Transverse colon (tissue), 4 donors: ENCODE results near the gene TICRR. TPM values are rescaled to one million over a fixed set of nuclear protein-coding genes. Genes with fewer than 3 reads are reported as not detected.

Experiments used
- DNase-seq: peaks from one replicate; pipeline ENCODE4 v3.0.0-alpha.2; 2019
- H3K27ac ChIP-seq, 4 donors: fragments of 200-600 bp; sonication (generic); 2 replicates each; pipeline ENCODE4 v1.5.1; 2016 to 2018; ENCODE audit warnings: inconsistent platforms in 4 of 4
- H3K27me3 ChIP-seq: fragments of 200-600 bp; sonication (generic); 2 replicates; pipeline ENCODE4 v1.5.1; 2017; ENCODE audit warnings: inconsistent platforms
- H3K36me3 ChIP-seq, 4 donors: fragments of 200-600 bp; sonication (generic); 2 replicates each; pipeline ENCODE4 v1.5.1; 2017 to 2019; ENCODE audit warnings: inconsistent platforms in 4 of 4
- H3K4me1 ChIP-seq, 4 donors: fragments of 200-600 bp; sonication (generic); 2 replicates each; pipeline ENCODE4 v1.5.1; 2017 to 2020; ENCODE audit warnings: inconsistent platforms in 4 of 4
- H3K4me3 ChIP-seq, 4 donors: fragments of 200-600 bp; sonication (generic); 1 replicate in 1 of 4; 2 replicates in 3 of 4; pipeline versions ENCODE4 v1.5.1 to v1.6.1; 2017 to 2019; ENCODE audit warnings: inconsistent platforms in 4 of 4
- H3K9me3 ChIP-seq, 2 donors: fragments of 200-600 bp; sonication (generic); 2 replicates each; pipeline ENCODE4 v1.5.1; 2017 to 2019; ENCODE audit warnings: inconsistent platforms in 2 of 2
- EP300 ChIP-seq: sonication (generic); formaldehyde crosslinking; IDR thresholded peaks from one replicate; pipeline ENCODE4 v1.6.1; 2017; ENCODE audit warnings: antibody characterized with exemption, low read depth
- POLR2A ChIP-seq: fragments of 450-650 bp; IDR thresholded peaks from one replicate; pipeline ENCODE4 v1.6.1; 2016; ENCODE audit warnings: antibody characterized with exemption, mild to moderate bottlenecking, moderate library complexity
- POLR2AphosphoS5 ChIP-seq, 3 donors: sonication (generic); formaldehyde crosslinking; IDR thresholded peaks; one replicate each; pipeline ENCODE4 v1.6.1; 2016; ENCODE audit warnings: antibody characterized with exemption in 3 of 3
- WGBS, 2 donors: methylation state at CpG; one replicate each; pipeline ENCODE4 v1.1.5; 2018; ENCODE audit warnings: low coverage in 1 of 2; 5-methylcytosine and 5-hydroxymethylcytosine counted together
- in situ Hi-C, 4 donors: fragments of 200-750 bp; cut with MboI; loops; one replicate each; pipeline versions ENCODE4 v1.15.0 to v1.15.1; 2017; ENCODE audit warnings: low sequenced_read_pairs in 3 of 4, low pct_ligation_motif_present in 1 of 4, low pct_unique_long_range_greater_than_20kb in 1 of 4
- intact Hi-C: fragments of 100-400 bp; cut with DNase I; formaldehyde crosslinking; loops from one replicate; pipeline ENCODE4 v1.15.1; 2023; ENCODE audit warnings: low total_unique reads
- total RNA-seq, 4 donors: library from RNA; depleted of rRNA; stranded (reverse); fragments of >200 nt; gene quantifications; one replicate each; pipeline ENCODE4 v1.1.0, GENCODE V29; 2016
- TF ChIP-seq, protein P1 (sequence below), 5 experiments: fragments of 200-600 bp in 3 of 5; fragments of 450-650 bp in 2 of 5; sonication (generic) in 3 of 5; IDR thresholded peaks; 1 replicate in 2 of 5; 2 replicates in 3 of 5; pipeline ENCODE4 v1.5.1; 2016 to 2017; ENCODE audit warnings: antibody characterized with exemption in 5 of 5, inconsistent platforms in 3 of 5, mild to moderate bottlenecking in 2 of 5, moderate library complexity in 1 of 5

The TICRR gene
- total RNA-seq, 4 donors from 2014 or later, result 0.27 to 1.4 (median 0.95) TPM; not detected in 1

DNA sequence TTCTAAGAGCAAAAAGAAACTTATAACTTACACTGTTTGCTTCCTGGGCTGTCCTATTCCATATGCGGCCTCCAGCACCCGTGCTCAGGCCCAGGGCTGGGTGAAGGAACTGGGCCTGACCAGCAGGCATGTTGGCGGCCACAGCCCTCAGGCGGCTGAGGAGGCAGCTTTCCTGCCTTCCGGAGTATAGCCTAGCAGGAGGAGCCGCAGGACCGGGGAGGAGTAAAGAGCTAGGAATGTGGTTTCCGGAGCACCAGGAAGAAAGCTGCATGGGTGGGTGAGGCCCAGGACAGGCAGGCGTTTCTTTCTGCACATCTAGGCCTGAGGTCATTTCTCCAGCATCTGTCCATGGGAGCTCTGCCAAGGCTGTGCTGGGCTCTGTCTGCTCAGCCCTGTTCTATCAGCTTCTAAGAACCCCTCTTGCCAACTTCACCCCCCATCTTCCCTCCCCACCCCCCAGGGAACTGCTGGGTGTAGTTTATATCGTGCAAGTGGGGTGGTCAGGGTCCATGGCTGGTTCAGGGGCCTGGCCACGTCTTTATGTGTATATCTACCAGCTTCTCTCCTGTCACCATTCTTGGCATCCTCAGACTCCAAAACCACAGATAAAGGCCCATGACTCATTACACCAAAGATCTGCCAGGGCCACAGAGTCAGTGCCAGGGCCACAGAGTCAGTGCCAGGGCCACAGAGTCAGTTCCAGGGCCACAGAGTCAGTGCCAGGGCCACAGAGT is 87.8 kb downstream of the TICRR start:
- no peaks in the 10 kb centered on the region for H3K27me3 ChIP-seq
- TF ChIP-seq POLR2AphosphoS5 (IDR thresholded peaks at IDR 0.05) (peak in 2 of 3 donors; percentile 77 to 83), POLR2A (peak; percentile 83), EP300 (no peak)
- TF ChIP-seq, protein P1, sequence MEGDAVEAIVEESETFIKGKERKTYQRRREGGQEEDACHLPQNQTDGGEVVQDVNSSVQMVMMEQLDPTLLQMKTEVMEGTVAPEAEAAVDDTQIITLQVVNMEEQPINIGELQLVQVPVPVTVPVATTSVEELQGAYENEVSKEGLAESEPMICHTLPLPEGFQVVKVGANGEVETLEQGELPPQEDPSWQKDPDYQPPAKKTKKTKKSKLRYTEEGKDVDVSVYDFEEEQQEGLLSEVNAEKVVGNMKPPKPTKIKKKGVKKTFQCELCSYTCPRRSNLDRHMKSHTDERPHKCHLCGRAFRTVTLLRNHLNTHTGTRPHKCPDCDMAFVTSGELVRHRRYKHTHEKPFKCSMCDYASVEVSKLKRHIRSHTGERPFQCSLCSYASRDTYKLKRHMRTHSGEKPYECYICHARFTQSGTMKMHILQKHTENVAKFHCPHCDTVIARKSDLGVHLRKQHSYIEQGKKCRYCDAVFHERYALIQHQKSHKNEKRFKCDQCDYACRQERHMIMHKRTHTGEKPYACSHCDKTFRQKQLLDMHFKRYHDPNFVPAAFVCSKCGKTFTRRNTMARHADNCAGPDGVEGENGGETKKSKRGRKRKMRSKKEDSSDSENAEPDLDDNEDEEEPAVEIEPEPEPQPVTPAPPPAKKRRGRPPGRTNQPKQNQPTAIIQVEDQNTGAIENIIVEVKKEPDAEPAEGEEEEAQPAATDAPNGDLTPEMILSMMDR (IDR thresholded peaks at IDR 0.05), result peak in 1 of 5 experiments; percentile 38
- H3K4me3 ChIP-seq, result no peak overlapping the region
- peak; percentile 87 for DNase-seq
- in situ Hi-C loops (no loop called here), intact Hi-C loops (no loop called here)
- peaks cover 11 to 28% (median 17%) of the 10 kb centered on the region in 4 donors for H3K4me1 ChIP-seq
- no peaks in the 10 kb centered on the region for H3K36me3 ChIP-seq
- WGBS, 2 donors, result 32% methylated on average over 11 of the region's 11 CpGs; no CpG with 5 or more reads in 1 of the 2 donors
- no peaks in the 10 kb centered on the region for H3K9me3 ChIP-seq
- peak overlapping the region; percentile 75 to 85 (median 84) for H3K27ac ChIP-seq

DNA sequence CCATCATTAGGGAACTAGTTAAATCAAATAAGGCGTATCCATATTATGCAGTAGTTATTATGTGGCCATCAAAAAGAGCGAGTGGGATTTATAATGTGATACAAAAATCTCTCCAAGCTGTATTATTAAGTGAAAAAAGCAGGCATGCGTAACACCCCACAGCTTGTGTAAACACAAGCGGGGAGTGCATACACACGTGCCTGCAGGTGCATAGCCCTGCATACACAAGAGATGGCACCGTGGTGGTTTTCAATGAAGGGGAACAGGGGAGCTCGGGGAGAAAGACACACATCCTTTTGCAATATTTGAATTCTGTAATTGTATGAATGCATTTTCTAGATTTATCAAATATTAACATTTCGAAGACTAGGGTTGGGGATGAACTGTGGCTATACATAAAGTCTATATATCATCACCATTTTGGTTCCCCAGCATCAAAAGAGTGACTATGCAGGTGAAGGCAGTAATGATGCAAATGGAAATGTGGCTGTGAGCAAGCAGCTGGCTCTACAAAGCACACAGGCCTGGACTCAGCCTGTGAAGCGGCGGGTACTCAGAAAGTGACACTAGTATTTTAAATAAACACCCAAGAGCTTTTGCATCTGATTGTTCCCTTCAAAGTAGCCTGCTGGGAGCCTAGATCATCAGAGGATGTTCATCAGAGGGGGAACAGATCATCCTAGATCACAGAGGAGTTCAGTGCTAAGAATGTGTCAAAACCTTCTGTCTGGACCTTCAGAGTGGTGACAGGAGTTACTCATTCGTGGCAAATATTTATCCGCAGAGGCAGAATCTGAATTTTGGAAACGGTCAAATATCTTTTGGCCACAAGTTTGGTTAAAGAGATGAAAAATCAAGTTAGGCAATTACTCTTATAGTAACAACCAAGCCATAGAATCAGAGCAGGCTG is 89.4 kb downstream of the TICRR start:
- DNase-seq, result no peak
- TF ChIP-seq EP300 (no peak), POLR2AphosphoS5 (IDR thresholded peaks at IDR 0.05) (no peak), POLR2A (no peak)
- TF ChIP-seq, protein P1 (IDR thresholded peaks at IDR 0.05), result no peak
- intact Hi-C loops, result no loop called here
- peak overlapping the region in 3 of 4 donors; percentile 34 to 50 (median 37) for H3K4me3 ChIP-seq
- H3K4me1 ChIP-seq, result peaks cover 11 to 28% (median 17%) of the 10 kb centered on the region in 4 donors
- peak overlapping the region; percentile 73 to 82 (median 76) for H3K27ac ChIP-seq
- no peaks in the 10 kb centered on the region for H3K9me3 ChIP-seq
- in situ Hi-C loops, result no loop called here
- H3K27me3 ChIP-seq, result no peaks in the 10 kb centered on the region
- 79 to 82% methylated on average over 12 to 13 of the region's 13 CpGs for WGBS, 2 donors
- no peaks in the 10 kb centered on the region for H3K36me3 ChIP-seq

DNA sequence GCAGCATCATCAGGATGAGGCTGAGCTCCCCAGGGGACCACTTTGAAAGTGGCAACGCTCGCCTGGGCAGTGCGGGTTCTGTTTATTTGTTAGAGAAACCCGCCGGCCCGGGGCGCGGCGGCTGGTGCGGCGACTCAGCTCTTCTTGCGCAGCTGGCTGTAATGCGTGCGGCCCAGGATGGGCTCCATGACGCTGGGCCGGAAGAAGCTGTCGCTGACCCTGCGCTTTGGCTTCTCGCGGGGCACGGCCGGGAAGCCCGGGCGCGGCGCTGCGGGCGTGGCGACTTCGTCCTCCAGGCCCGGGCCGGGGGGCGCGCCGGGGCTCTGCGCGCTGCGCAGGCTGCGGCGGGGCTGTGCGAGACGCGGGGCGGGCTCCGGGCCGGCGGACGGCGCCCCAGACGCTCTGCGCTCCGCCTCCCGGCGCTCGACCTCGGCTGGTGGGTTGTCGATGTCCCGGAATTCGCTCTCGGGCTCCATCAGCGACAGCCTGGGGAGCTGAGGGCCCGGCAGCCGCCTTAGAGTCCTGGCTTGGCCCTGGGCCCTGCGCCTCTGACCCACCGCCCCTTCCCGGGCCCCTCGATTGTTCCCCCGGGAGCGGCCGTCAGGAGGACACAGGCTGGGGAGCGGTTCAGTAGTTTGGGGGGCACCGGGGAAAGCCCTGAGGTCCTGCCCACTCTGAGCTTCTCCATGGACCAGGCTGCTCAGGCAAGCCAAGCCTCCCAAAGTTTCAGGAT is 90.3 kb downstream of the TICRR start:
- in situ Hi-C loops (no loop called here), intact Hi-C loops (no loop called here)
- no peaks in the 10 kb centered on the region for H3K36me3 ChIP-seq
- TF ChIP-seq EP300 (no peak), POLR2AphosphoS5 (IDR thresholded peaks at IDR 0.05) (peak in 1 of 3 donors; percentile 45), POLR2A (peak; percentile 42)
- H3K9me3 ChIP-seq, result no peaks in the 10 kb centered on the region
- peak overlapping the region; percentile 32 to 50 (median 36) for H3K4me3 ChIP-seq
- H3K27ac ChIP-seq, result peak overlapping the region; percentile 73 to 82 (median 76)
- H3K4me1 ChIP-seq, result peaks cover 11 to 28% (median 17%) of the 10 kb centered on the region in 4 donors
- DNase-seq, result peak; percentile 63
- H3K27me3 ChIP-seq, result no peaks in the 10 kb centered on the region
- 4% methylated on average over 51 of the region's 72 CpGs; no CpG with 5 or more reads in 1 of the 2 donors for whole genome bisulfite sequencing, 2 donors

DNA sequence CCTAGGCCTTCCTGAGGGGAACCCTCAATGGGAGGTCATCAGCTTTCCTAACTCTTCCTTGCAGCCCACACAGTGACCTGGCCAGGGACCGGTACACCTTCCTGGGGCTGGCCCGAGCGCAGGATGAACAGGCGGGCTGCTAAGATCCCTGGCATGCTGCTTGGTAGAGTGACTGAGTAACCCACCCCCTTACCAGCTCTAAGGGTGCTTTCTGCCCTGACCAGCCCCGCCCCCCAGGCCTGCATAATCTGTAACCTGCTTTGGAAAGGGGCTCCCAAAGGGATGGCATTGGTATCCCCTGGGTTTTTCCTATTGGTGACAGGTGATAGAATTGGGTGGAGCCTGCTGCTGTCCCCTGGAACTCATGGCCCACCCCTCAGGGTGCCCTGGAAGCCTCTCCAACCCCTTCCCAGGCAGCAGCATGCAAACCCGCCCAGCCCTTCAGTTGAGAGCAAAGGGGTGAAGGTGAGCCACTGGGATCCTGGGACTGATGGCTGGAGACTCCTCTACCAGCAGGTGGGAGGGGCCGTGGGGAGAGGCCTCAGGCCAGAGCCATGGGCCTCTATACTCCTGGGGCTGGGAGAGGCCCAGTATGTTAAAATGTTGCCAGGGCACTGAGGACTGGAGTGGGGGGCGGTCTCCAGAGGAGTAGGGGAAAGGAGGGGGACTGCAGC is 91.1 kb downstream of the TICRR start:
- Histone ChIP-seq H3K27me3 (no peaks in the 10 kb centered on the region), H3K4me1 (peaks cover 11 to 28% (median 17%) of the 10 kb centered on the region in 4 donors), H3K27ac (peak overlapping the region; percentile 73 to 82 (median 76)), H3K4me3 (peak overlapping the region in 1 of 4 donors; percentile 50), H3K36me3 (no peaks in the 10 kb centered on the region), H3K9me3 (no peaks in the 10 kb centered on the region)
- 99% methylated on average over 8 of the region's 8 CpGs; no CpG with 5 or more reads in 1 of the 2 donors for WGBS, 2 donors
- intact Hi-C loops (no loop called here), in situ Hi-C loops (no loop called here)
- TF ChIP-seq, protein P1 (IDR thresholded peaks at IDR 0.05), result no peak
- TF ChIP-seq EP300 (no peak), POLR2AphosphoS5 (IDR thresholded peaks at IDR 0.05) (no peak), POLR2A (no peak)
- no peak for DNase-seq
